ENCODE results near the gene CDKL5.

Gene CDKL5

GRCh38 chrX:18616688-18617406 lies 191.4 kb downstream of the CDKL5 start:
- DNase-seq (ENCODE audit: low read depth), result no peak
- no peak overlapping the region for H3K4me3 ChIP-seq (ENCODE audit: control insufficient read depth, low read depth, low read length)
- no peak for TF ChIP-seq CTCF (IDR thresholded peaks at IDR 0.05; ENCODE audit: control insufficient read depth, insufficient read depth, low read depth, low read length, missing control alignments)

- no peak overlapping the region for H3K4me3 ChIP-seq (ENCODE audit: control insufficient read depth, low read depth, low read length)
- no peak for TF ChIP-seq CTCF (IDR thresholded peaks at IDR 0.05; ENCODE audit: control insufficient read depth, insufficient read depth, low read depth, low read length, missing control alignments)
- no peak for DNase-seq (ENCODE audit: low read depth)
These were observed 192.0 kb downstream of the CDKL5 start for GRCh38 chrX:18617407-18617750.

GRCh38 chrX:18619288-18619687 lies 193.9 kb downstream of the CDKL5 start:
- no peak for DNase-seq (ENCODE audit: low read depth)
- TF ChIP-seq CTCF (IDR thresholded peaks at IDR 0.05; ENCODE audit: control insufficient read depth, insufficient read depth, low read depth, low read length, missing control alignments), result no peak
- H3K4me3 ChIP-seq (ENCODE audit: control insufficient read depth, low read depth, low read length), result no peak overlapping the region

- no peak for TF ChIP-seq CTCF (IDR thresholded peaks at IDR 0.05; ENCODE audit: control insufficient read depth, insufficient read depth, low read depth, low read length, missing control alignments)
- no peak overlapping the region for H3K4me3 ChIP-seq (ENCODE audit: control insufficient read depth, low read depth, low read length)
- DNase-seq (ENCODE audit: low read depth), result no peak
These were observed 194.9 kb downstream of the CDKL5 start for GRCh38 chrX:18620349-18620748.

- no peak overlapping the region for H3K4me3 ChIP-seq (ENCODE audit: control insufficient read depth, low read depth, low read length)
- no peak for DNase-seq (ENCODE audit: low read depth)
- no peak for TF ChIP-seq CTCF (IDR thresholded peaks at IDR 0.05; ENCODE audit: control insufficient read depth, insufficient read depth, low read depth, low read length, missing control alignments)
These were observed 199.2 kb downstream of the CDKL5 start for GRCh38 chrX:18624599-18624998.

- no peak for TF ChIP-seq CTCF (IDR thresholded peaks at IDR 0.05; ENCODE audit: control insufficient read depth, insufficient read depth, low read depth, low read length, missing control alignments)
- DNase-seq (ENCODE audit: low read depth), result no peak
- H3K4me3 ChIP-seq (ENCODE audit: control insufficient read depth, low read depth, low read length), result no peak overlapping the region
These were observed 205.5 kb downstream of the CDKL5 start for GRCh38 chrX:18630934-18631333.
